ENCODE results near the gene PKMYT1.

GRCh38 chr16:2960183-2961010 is 19.8 kb downstream of the PKMYT1 start:
- no peak for TF ChIP-seq CTCF (IDR thresholded peaks at IDR 0.05; ENCODE audit: borderline replicate concordance, extremely low read depth, low read length, poor library complexity, severe bottlenecking)
- TF ChIP-seq EZH2 (IDR thresholded peaks at IDR 0.05; ENCODE audit: borderline replicate concordance, low read depth, low read length, severe bottlenecking): no peak

Measured in DND-41 (cell line).